Renal cortical epithelial cell (primary cell): ENCODE measurements around the gene ATP1B1. TPM values are rescaled to one million over a fixed set of nuclear protein-coding genes. Genes with fewer than 3 reads are reported as not detected.

ENCODE experiments used
- DNase-seq: peaks from one replicate; pipeline ENCODE4 v3.0.0-alpha.2; 2011; ENCODE audit warnings: low read depth
- total RNA-seq: library from RNA; depleted of rRNA; stranded (reverse); fragments of >200 nt; gene quantifications from 2 replicates; pipeline ENCODE4 v1.2.3, GENCODE V29; 2014

ATP1B1 gene
- total RNA-seq: 96.4 and 314 TPM in 2 replicates

DNA sequence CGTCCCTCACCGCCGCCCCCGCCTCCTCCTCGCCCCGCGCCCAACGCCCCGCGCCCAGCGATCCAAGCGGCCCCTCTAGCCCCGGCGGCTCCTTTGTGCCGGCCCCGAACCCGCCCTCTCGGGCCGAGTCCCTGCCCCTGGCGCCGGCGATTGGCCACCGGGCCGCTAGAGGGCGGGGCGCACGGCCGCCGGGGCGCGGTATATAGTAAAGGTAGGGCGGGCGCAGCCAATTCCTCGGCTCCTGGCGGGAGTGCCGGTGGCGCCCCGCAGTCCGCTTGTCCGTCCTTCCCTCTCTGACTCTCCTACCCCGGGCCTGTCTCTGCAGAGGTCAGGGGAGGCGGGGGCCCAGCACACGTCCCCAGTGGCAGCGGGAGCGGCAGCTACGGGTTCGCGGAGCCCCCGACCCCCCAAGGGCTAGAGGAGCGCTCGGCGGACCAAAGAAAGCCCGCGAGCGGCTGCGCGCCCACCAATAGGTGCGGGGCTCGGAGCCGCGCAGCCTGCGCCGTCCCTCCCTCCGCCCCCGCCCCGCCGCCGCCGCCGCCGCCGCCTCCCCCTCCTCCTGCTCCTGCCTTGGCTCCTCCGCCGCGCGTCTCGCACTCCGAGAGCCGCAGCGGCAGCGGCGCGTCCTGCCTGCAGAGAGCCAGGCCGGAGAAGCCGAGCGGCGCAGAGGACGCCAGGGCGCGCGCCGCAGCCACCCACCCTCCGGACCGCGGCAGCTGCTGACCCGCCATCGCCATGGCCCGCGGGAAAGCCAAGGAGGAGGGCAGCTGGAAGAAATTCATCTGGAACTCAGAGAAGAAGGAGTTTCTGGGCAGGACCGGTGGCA lies at the start of gene ATP1B1:
ATP1B1 (plus strand) TSS at position 596 of the 826 bp plus-strand sequence; CDS start at position 736, 140 bp downstream.
- DNase-seq: no peak

- peak; percentile 36 for DNase-seq
Observed at GRCh38 chr1:169059421-169059820, 47.1 kb upstream of the ATP1B1 start.

GRCh38 chr1:169060043-169060722 lies 46.3 kb upstream of the ATP1B1 start:
- DNase-seq: peak; percentile 42

GRCh38 chr1:169060919-169061639 lies 45.4 kb upstream of the ATP1B1 start:
- DNase-seq: no peak

DNA sequence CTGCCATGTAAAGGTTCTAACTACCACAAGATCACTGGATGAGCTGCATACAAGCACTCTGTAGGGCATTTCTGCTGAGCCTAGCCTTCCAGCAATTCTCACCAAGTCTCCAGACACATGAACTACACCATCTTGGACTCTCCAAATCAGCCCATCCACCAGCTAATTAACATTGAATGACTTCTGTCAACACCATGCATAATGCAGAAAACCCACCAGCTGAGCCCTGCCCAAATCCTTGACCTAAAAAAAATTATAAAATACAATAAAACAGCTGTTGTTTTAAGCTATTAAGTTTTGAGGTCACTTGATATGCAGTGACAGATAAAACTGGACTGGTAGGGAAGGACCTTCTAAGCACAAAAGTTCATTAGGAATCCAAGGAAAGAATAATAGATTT lies 44.3 kb upstream of the ATP1B1 start:
- no peak for DNase-seq

GRCh38 chr1:169064103-169064502 lies 42.4 kb upstream of the ATP1B1 start:
- no peak for DNase-seq

GRCh38 chr1:169070547-169070946 lies 35.9 kb upstream of the ATP1B1 start:
- DNase-seq: no peak

GRCh38 chr1:169070958-169071357 lies 35.5 kb upstream of the ATP1B1 start:
- DNase-seq: no peak

GRCh38 chr1:169072945-169073725 lies 33.4 kb upstream of the ATP1B1 start:
- DNase-seq: peak; percentile 41

GRCh38 chr1:169078163-169078883 lies 28.2 kb upstream of the ATP1B1 start:
- DNase-seq: no peak

DNA sequence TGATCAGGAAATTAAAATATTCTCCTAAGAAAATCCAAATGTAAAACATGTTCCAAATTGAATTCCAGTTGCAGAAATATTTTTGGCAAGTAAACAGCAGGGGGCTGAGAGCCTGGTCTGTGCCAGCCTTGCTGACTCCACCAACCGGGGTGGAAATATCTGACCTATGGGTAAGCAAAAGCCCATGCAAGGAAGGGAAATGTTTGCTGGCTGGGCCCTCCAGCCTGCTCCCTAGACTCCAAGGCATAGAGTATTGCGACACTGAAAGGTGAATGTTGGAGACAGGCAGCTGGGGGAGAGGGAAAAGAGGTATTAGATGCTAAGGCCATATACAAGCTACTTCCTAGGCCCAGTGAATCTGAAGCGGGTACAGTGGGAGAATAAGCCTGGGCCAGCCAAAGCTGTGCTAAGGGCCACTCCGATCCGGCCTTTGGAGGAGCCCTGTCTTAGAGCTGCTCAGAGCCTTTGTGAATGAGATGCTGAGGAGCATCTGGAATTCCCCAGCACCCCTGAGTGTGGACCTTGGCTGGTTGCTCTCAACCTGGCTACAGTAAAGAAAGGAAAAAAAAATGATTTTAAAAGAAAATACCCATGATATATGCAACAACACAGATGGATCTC lies 24.9 kb upstream of the ATP1B1 start:
- peak; percentile 43 for DNase-seq

DNA sequence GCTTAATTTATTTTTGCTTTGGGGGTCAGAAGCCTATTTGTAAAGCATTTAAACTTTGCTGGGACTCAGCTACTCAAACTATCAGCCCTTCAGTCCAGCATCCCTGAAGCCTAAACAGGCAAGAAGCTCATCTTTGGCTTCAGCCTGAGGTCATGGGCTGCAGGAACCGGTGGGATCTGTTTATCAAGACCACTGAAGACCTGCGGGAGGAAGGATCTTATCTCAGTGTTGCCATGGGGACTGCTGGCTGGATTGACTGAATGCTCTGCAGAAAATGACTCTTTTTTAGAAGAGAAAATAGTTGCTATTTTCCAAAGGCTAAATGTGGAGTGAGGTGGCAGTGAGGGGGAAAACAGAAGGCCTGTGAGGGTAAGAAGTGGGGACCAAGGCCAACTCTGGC lies 20.6 kb upstream of the ATP1B1 start:
- no peak for DNase-seq

DNA sequence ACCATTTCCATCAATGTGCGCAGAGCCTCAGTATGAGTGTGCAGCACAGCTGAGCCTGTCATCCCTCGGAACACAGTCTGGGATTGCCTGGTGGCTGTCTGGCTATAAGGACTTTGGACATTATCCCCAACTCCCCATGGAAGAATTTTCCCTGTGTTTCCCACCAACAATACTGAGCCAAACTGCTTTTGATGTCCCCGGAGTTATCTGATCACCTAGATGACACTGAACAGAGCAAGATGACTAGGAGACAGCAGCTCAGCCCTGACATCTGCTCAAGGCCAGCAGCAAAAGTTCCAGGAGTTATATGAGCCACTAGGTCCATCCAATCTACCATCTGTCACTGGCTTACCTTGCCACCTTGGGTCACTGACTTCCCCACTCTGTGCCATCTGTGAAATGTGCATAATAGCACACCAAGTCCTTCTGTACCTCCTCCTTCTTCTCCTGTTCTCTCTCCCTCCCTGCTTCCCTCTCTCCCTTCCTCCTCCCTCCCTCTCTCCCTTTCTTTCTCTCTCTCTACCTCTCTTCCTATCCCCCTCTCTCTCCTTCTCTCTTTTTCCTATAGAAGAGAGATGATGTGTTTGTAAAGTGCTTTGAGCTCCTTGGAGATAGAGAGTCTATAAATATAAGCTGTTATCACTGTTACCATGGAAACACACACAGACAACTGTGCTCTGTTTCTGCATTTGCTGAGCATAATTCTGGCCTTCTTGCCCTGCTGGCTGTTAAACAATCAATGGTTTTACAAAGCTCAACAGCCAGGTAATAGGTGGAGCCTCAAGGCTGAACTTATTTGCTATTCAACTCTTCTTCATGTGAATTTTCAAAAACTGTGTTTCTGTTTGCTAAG lies 19.7 kb upstream of the ATP1B1 start:
- peak; percentile 68 for DNase-seq

DNA sequence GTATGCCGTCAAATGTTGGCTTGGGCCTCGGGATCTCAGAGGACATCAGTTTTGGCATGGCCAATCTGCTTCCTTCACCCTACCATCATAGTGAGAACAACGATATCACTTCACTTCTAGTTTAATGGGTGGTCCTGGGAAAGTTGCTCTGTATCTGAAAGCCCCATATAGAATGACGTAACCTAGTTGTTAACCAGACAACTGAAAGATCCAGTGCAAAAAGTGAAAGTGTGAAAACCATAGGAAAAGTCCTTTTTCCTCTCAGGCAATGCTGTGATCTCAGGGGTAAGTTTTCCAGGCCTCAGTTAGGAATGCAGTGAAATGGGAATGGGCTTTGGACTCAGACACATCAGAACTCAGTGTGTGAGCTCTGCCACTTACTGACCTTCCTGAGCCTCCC lies 18.6 kb upstream of the ATP1B1 start:
- DNase-seq: no peak

- DNase-seq: no peak
Observed at GRCh38 chr1:169089776-169090175, 16.7 kb upstream of the ATP1B1 start.

DNA sequence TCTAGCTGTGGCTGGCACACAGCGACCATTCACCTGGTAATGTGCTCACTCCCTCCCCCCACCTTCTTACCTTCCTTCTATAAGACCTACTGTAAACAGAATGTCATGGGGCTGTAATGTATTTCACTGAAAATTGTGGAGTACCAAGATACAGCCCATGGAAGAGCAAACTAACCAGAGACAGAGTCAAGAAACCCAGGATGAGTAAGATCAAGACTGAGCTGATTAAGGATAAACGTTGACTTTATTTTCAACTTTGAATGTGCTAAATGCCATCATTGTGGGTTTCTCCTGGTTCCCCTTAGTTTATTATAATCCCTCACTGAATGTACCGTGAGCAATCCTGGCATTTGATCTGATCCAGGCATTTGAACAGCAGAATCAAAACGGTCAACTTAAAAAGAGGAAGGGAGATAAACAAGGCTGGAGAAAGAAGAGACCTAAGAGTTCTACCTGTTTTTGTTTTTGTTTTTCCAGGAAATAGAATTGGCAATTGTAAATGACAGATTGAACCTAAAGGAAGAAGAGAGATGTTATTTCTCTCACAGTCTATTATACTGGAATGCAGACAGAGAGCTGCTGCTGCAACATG lies 16.1 kb upstream of the ATP1B1 start:
- no peak for DNase-seq

- no peak for DNase-seq
Observed at GRCh38 chr1:169090900-169091311, 15.6 kb upstream of the ATP1B1 start.

- peak; percentile 94 for DNase-seq
Observed at GRCh38 chr1:169091480-169091941, 15.0 kb upstream of the ATP1B1 start.

- DNase-seq: no peak
Observed at GRCh38 chr1:169092399-169092798, 14.1 kb upstream of the ATP1B1 start.
